DND-41 (cell line): ENCODE data around the gene GRID2.

Experiments used
- ATAC-seq: fragments of 200-7000 bp; cut with Tn5 transposase; 3 replicates; pipeline ENCODE4 v1.9.1; 2021; ENCODE audit warnings: low read depth; ENCODE audit not compliant: insufficient read depth
- DNase-seq: peaks from one replicate; pipeline ENCODE4 v3.0.0-alpha.2; 2020
- H2AFZ ChIP-seq: 2 replicates; pipeline ENCODE4 v1.6.0; 2012; ENCODE audit warnings: low read depth, low read length
- H3K27ac ChIP-seq: 2 replicates; pipeline ENCODE4 v1.5.1; 2012; ENCODE audit warnings: low read length, inconsistent platforms
- H3K27me3 ChIP-seq: fragments of 200-600 bp; sonication (generic); 2 replicates; pipeline ENCODE4 v1.6.0; 2012; ENCODE audit warnings: low read length, mild to moderate bottlenecking, inconsistent platforms; ENCODE audit not compliant: insufficient read depth, poor library complexity
- H3K36me3 ChIP-seq: 2 replicates; pipeline ENCODE4 v1.5.1; 2012; ENCODE audit warnings: low read length, inconsistent platforms; ENCODE audit not compliant: insufficient read depth
- H3K4me1 ChIP-seq: 2 replicates; pipeline ENCODE4 v1.5.1; 2012; ENCODE audit warnings: mild to moderate bottlenecking, low read length; ENCODE audit not compliant: insufficient read depth
- H3K4me2 ChIP-seq: 2 replicates; pipeline ENCODE4 v1.6.0; 2012; ENCODE audit warnings: mild to moderate bottlenecking, moderate library complexity, low read length, inconsistent platforms; ENCODE audit not compliant: insufficient read depth
- H3K4me3 ChIP-seq, 2 experiments: fragments of 200-600 bp in 1 of 2; shearing (Covaris generic) in 1 of 2; 2 replicates each; pipeline ENCODE4 v1.5.1; 2012 to 2016; ENCODE audit warnings: inconsistent platforms in 2 of 2, low read length in 2 of 2, mild to moderate bottlenecking in 2 of 2, low read depth in 1 of 2, moderate library complexity in 1 of 2
- H3K79me2 ChIP-seq: 2 replicates; pipeline ENCODE4 v1.6.0; 2012; ENCODE audit warnings: low read length, inconsistent platforms; ENCODE audit not compliant: insufficient read depth
- H3K9ac ChIP-seq: 2 replicates; pipeline ENCODE4 v1.6.0; 2012; ENCODE audit warnings: low read depth, mild to moderate bottlenecking, inconsistent platforms, low read length, moderate library complexity
- H3K9me3 ChIP-seq: 2 replicates; pipeline ENCODE4 v1.5.1; 2012; ENCODE audit warnings: low read length, moderate library complexity, mild to moderate bottlenecking, inconsistent platforms; ENCODE audit not compliant: insufficient read depth, severe bottlenecking
- H4K20me1 ChIP-seq: 2 replicates; pipeline ENCODE4 v1.6.0; 2012; ENCODE audit warnings: low read length; ENCODE audit not compliant: insufficient read depth
- CTCF ChIP-seq: IDR thresholded peaks from 2 replicates; pipeline ENCODE4 v1.5.1; 2012; ENCODE audit warnings: borderline replicate concordance, low read length, moderate library complexity, mild to moderate bottlenecking; ENCODE audit not compliant: poor library complexity, severe bottlenecking; ENCODE audit errors: extremely low read depth
- EZH2 ChIP-seq: IDR thresholded peaks from 3 replicates; pipeline ENCODE4 v1.6.1; 2012; ENCODE audit warnings: borderline replicate concordance, low read depth, mild to moderate bottlenecking, moderate library complexity, low read length, inconsistent platforms; ENCODE audit not compliant: severe bottlenecking

GRID2 gene

GRCh38 chr4:93263166-93263565 lies 959.4 kb downstream of the GRID2 start:
- H2AFZ ChIP-seq, result no peak overlapping the region
- no peak overlapping the region for H3K4me2 ChIP-seq
- H3K79me2 ChIP-seq, result no peaks in the 10 kb centered on the region
- DNase-seq, result no peak
- H4K20me1 ChIP-seq, result no peaks in the 10 kb centered on the region
- H3K9me3 ChIP-seq, result no peaks in the 10 kb centered on the region
- ATAC-seq, result no peak
- no peak overlapping the region for H3K4me3 ChIP-seq
- no peak for TF ChIP-seq EZH2
- TF ChIP-seq CTCF, result no peak
- H3K27me3 ChIP-seq, result no peaks in the 10 kb centered on the region
- no peaks in the 10 kb centered on the region for H3K36me3 ChIP-seq
- no peak overlapping the region for H3K27ac ChIP-seq
- no peak overlapping the region for H3K9ac ChIP-seq
- no peaks in the 10 kb centered on the region for H3K4me1 ChIP-seq

- TF ChIP-seq EZH2 (no peak), CTCF (no peak)
- Histone ChIP-seq H3K27ac (no peak overlapping the region), H3K9ac (no peak overlapping the region), H3K4me2 (no peak overlapping the region), H3K36me3 (no peaks in the 10 kb centered on the region), H2AFZ (no peak overlapping the region), H3K79me2 (no peaks in the 10 kb centered on the region), H3K4me1 (no peaks in the 10 kb centered on the region), H3K9me3 (no peaks in the 10 kb centered on the region), H3K4me3 (no peak overlapping the region), H3K27me3 (no peaks in the 10 kb centered on the region), H4K20me1 (no peaks in the 10 kb centered on the region)
- ATAC-seq (no peak), DNase-seq (no peak)
These were observed 964.0 kb downstream of the GRID2 start for GRCh38 chr4:93267747-93268146.

- H3K9ac ChIP-seq, result no peak overlapping the region
- no peaks in the 10 kb centered on the region for H3K4me1 ChIP-seq
- no peaks in the 10 kb centered on the region for H3K9me3 ChIP-seq
- H3K4me3 ChIP-seq, result no peak overlapping the region
- TF ChIP-seq EZH2, result no peak
- TF ChIP-seq CTCF, result no peak
- H2AFZ ChIP-seq, result no peak overlapping the region
- no peaks in the 10 kb centered on the region for H3K79me2 ChIP-seq
- no peak overlapping the region for H3K27ac ChIP-seq
- H3K36me3 ChIP-seq, result no peaks in the 10 kb centered on the region
- no peaks in the 10 kb centered on the region for H4K20me1 ChIP-seq
- ATAC-seq (no peak), DNase-seq (no peak)
- no peak overlapping the region for H3K4me2 ChIP-seq
- H3K27me3 ChIP-seq, result no peaks in the 10 kb centered on the region
These were observed 981.6 kb downstream of the GRID2 start for GRCh38 chr4:93285346-93285745.

GRCh38 chr4:93289241-93289640 lies 985.5 kb downstream of the GRID2 start:
- H3K9me3 ChIP-seq, result no peaks in the 10 kb centered on the region
- TF ChIP-seq CTCF, result no peak
- no peak for TF ChIP-seq EZH2
- H3K4me1 ChIP-seq, result no peaks in the 10 kb centered on the region
- H3K36me3 ChIP-seq, result no peaks in the 10 kb centered on the region
- H3K4me3 ChIP-seq, result no peak overlapping the region
- no peak overlapping the region for H2AFZ ChIP-seq
- no peaks in the 10 kb centered on the region for H3K27me3 ChIP-seq
- H3K4me2 ChIP-seq, result no peak overlapping the region
- H3K9ac ChIP-seq, result no peak overlapping the region
- DNase-seq, result no peak
- H3K27ac ChIP-seq, result no peak overlapping the region
- no peaks in the 10 kb centered on the region for H4K20me1 ChIP-seq
- H3K79me2 ChIP-seq, result no peaks in the 10 kb centered on the region
- no peak for ATAC-seq
